Body of pancreas (tissue), 4 donors: ENCODE results near the gene POU2AF1.

ENCODE experiments used
- CTCF ChIP-seq, 7 experiments: fragments of 450-650 bp in 4 of 7; fragments of 200-600 bp in 3 of 7; sonication (generic) in 3 of 7; IDR thresholded peaks; one replicate each; pipeline ENCODE4 v1.5.1; 2016 to 2019; ENCODE audit warnings: antibody characterized with exemption in 7 of 7
- POLR2A ChIP-seq, 3 donors: fragments of 450-650 bp; IDR thresholded peaks; one replicate each; pipeline ENCODE4 v1.6.1; 2016; ENCODE audit warnings: antibody characterized with exemption in 3 of 3, mild to moderate bottlenecking in 2 of 3

- TF ChIP-seq POLR2A (IDR thresholded peaks at IDR 0.05) (no peak), CTCF (IDR thresholded peaks at IDR 0.05) (no peak)
Observed at GRCh38 chr11:111335549-111335948, 43.5 kb downstream of the POU2AF1 start.
